Effector memory CD4-positive, alpha-beta T cell (primary cell): Measurements from ENCODE around the gene RRAS2.

ENCODE experiments used
- DNase-seq, 3 donors: peaks; one replicate each; pipeline ENCODE4 v3.0.0-alpha.2; 2020
- H3K27ac ChIP-seq: 2 replicates; pipeline ENCODE4 v1.7.0; 2013; ENCODE audit warnings: mild to moderate bottlenecking, low read length, moderate library complexity; ENCODE audit not compliant: insufficient read depth, poor library complexity, severe bottlenecking
- H3K27me3 ChIP-seq: replicated peaks from 2 replicates; pipeline ENCODE4 v1.7.0; 2013; ENCODE audit warnings: mild to moderate bottlenecking, low read length; ENCODE audit not compliant: insufficient read depth, control insufficient read depth, poor library complexity, severe bottlenecking
- H3K36me3 ChIP-seq: 2 replicates; pipeline ENCODE4 v1.7.0; 2013; ENCODE audit warnings: mild to moderate bottlenecking, low read length, moderate library complexity; ENCODE audit not compliant: control insufficient read depth, insufficient read depth
- H3K4me1 ChIP-seq: 2 replicates; pipeline ENCODE4 v1.7.0; 2013; ENCODE audit warnings: low read length, mild to moderate bottlenecking; ENCODE audit not compliant: control insufficient read depth, insufficient read depth, poor library complexity, severe bottlenecking
- H3K4me3 ChIP-seq: 2 replicates; pipeline ENCODE4 v1.7.0; 2013; ENCODE audit warnings: low read length, low read depth, mild to moderate bottlenecking; ENCODE audit not compliant: insufficient read depth, poor library complexity, severe bottlenecking
- H3K9me3 ChIP-seq: 2 replicates; pipeline ENCODE4 v1.7.0; 2013; ENCODE audit warnings: mild to moderate bottlenecking, low read length, moderate library complexity; ENCODE audit not compliant: control insufficient read depth

Gene RRAS2

GRCh38 chr11:14312736-14313438 lies 46.1 kb downstream of the RRAS2 start:
- Histone ChIP-seq H3K27ac (no peak overlapping the region), H3K27me3 (no peaks in the 10 kb centered on the region), H3K4me1 (peaks cover 5% of the 10 kb centered on the region), H3K9me3 (no peaks in the 10 kb centered on the region), H3K36me3 (no peaks in the 10 kb centered on the region), H3K4me3 (no peak overlapping the region)
- no peak for DNase-seq

GRCh38 chr11:14310679-14311078 lies 48.3 kb downstream of the RRAS2 start:
- Histone ChIP-seq H3K4me3 (no peak overlapping the region), H3K27ac (no peak overlapping the region), H3K36me3 (no peaks in the 10 kb centered on the region), H3K9me3 (no peaks in the 10 kb centered on the region), H3K27me3 (no peaks in the 10 kb centered on the region), H3K4me1 (peaks cover 5% of the 10 kb centered on the region)
- DNase-seq, result no peak

GRCh38 chr11:14309425-14310192 lies 49.4 kb downstream of the RRAS2 start:
- Histone ChIP-seq H3K4me3 (no peak overlapping the region), H3K36me3 (no peaks in the 10 kb centered on the region), H3K27ac (no peak overlapping the region), H3K4me1 (peaks cover 5% of the 10 kb centered on the region), H3K27me3 (no peaks in the 10 kb centered on the region), H3K9me3 (no peaks in the 10 kb centered on the region)
- DNase-seq, result no peak

- DNase-seq, result no peak
- Histone ChIP-seq H3K27ac (no peak overlapping the region), H3K4me3 (no peak overlapping the region), H3K4me1 (peaks cover 5% of the 10 kb centered on the region), H3K27me3 (no peaks in the 10 kb centered on the region), H3K9me3 (no peaks in the 10 kb centered on the region), H3K36me3 (no peaks in the 10 kb centered on the region)
Measured at GRCh38 chr11:14308897-14309387, 50.0 kb downstream of the RRAS2 start.

- no peak overlapping the region for H3K27ac ChIP-seq
- H3K4me3 ChIP-seq, result no peak overlapping the region
- no peaks in the 10 kb centered on the region for H3K27me3 ChIP-seq
- DNase-seq, result no peak
- no peaks in the 10 kb centered on the region for H3K36me3 ChIP-seq
- no peaks in the 10 kb centered on the region for H3K9me3 ChIP-seq
- peaks cover under 1% of the 10 kb centered on the region for H3K4me1 ChIP-seq
Measured at GRCh38 chr11:14308114-14308896, 50.7 kb downstream of the RRAS2 start.

GRCh38 chr11:14306481-14306880 lies 52.5 kb downstream of the RRAS2 start:
- Histone ChIP-seq H3K36me3 (no peaks in the 10 kb centered on the region), H3K4me1 (no peaks in the 10 kb centered on the region), H3K27ac (no peak overlapping the region), H3K27me3 (no peaks in the 10 kb centered on the region), H3K9me3 (no peaks in the 10 kb centered on the region), H3K4me3 (no peak overlapping the region)
- DNase-seq, result no peak

GRCh38 chr11:14305649-14306048 lies 53.3 kb downstream of the RRAS2 start:
- no peak overlapping the region for H3K27ac ChIP-seq
- H3K4me3 ChIP-seq, result no peak overlapping the region
- no peaks in the 10 kb centered on the region for H3K27me3 ChIP-seq
- no peaks in the 10 kb centered on the region for H3K9me3 ChIP-seq
- H3K4me1 ChIP-seq, result no peaks in the 10 kb centered on the region
- no peaks in the 10 kb centered on the region for H3K36me3 ChIP-seq
- no peak for DNase-seq

- Histone ChIP-seq H3K4me3 (no peak overlapping the region), H3K4me1 (no peaks in the 10 kb centered on the region), H3K36me3 (no peaks in the 10 kb centered on the region), H3K9me3 (no peaks in the 10 kb centered on the region), H3K27me3 (no peaks in the 10 kb centered on the region), H3K27ac (no peak overlapping the region)
- DNase-seq, result no peak
Measured at GRCh38 chr11:14304601-14305000, 54.4 kb downstream of the RRAS2 start.

- peak; percentile 3 to 11 (median 9) for DNase-seq
- H3K27me3 ChIP-seq, result no peaks in the 10 kb centered on the region
- H3K36me3 ChIP-seq, result no peaks in the 10 kb centered on the region
- H3K27ac ChIP-seq, result no peak overlapping the region
- H3K9me3 ChIP-seq, result no peaks in the 10 kb centered on the region
- H3K4me3 ChIP-seq, result no peak overlapping the region
- H3K4me1 ChIP-seq, result no peaks in the 10 kb centered on the region
Measured at GRCh38 chr11:14300661-14301304, 58.2 kb downstream of the RRAS2 start.
